ENCODE results near the gene KIF23. TPM values are rescaled to one million over a fixed set of nuclear protein-coding genes. Genes with fewer than 3 reads are reported as not detected.

KIF23 gene
- total and polyA plus RNA-seq, 11 donors = 0.23 to 7.7 (median 0.66) TPM; not detected in 1

- no peaks in the 10 kb centered on the region for H3K36me3 ChIP-seq
- ATAC-seq = no peak
- H3K4me1 ChIP-seq = peaks cover 0 to 15% (median 2%) of the 10 kb centered on the region in 12 donors
- no peaks in the 10 kb centered on the region for H3K9me3 ChIP-seq
- TF ChIP-seq POLR2A (IDR thresholded peaks at IDR 0.05) (no peak), CTCF (IDR thresholded peaks at IDR 0.05) (no peak)
- H3K27ac ChIP-seq = no peak overlapping the region
- intact Hi-C loops (cut with DNase I) = loop anchor here in 3 of 10 donors (5.0 kb wide), 2 partner anchors 40 to 355 kb away; partner anchors contain the start of gene RPLP1 (in 2 of the 3)
- DNase-seq = no peak
- H3K4me3 ChIP-seq = no peak overlapping the region
- no peaks in the 10 kb centered on the region for H3K27me3 ChIP-seq
Observed at GRCh38 chr15:69412274-69412673, 1.9 kb upstream of the KIF23 start.

- H3K27ac ChIP-seq = no peak overlapping the region
- ATAC-seq = no peak
- intact Hi-C loops (cut with DNase I) = loop anchor here in 3 of 10 donors (5.0 kb wide), 2 partner anchors 40 to 355 kb away; partner anchors contain the start of gene RPLP1 (in 2 of the 3)
- no peak for DNase-seq
- H3K27me3 ChIP-seq = no peaks in the 10 kb centered on the region
- peaks cover 0 to 15% (median 2%) of the 10 kb centered on the region in 12 donors for H3K4me1 ChIP-seq
- H3K9me3 ChIP-seq = no peaks in the 10 kb centered on the region
- H3K36me3 ChIP-seq = no peaks in the 10 kb centered on the region
- H3K4me3 ChIP-seq = no peak overlapping the region
- 81 to 84% (median 83%) methylated on average over 1 of the region's 1 CpG for WGBS, 4 donors
- TF ChIP-seq POLR2A (IDR thresholded peaks at IDR 0.05) (no peak), CTCF (IDR thresholded peaks at IDR 0.05) (no peak)
Observed at GRCh38 chr15:69412701-69413100, 1.4 kb upstream of the KIF23 start.

- intact Hi-C loops (cut with DNase I) = loop anchor here in 3 of 10 donors (5.0 kb wide), 2 partner anchors 38 to 357 kb away; partner anchors contain the start of gene RPLP1 (in 2 of the 3)
- no peaks in the 10 kb centered on the region for H3K9me3 ChIP-seq
- H3K27ac ChIP-seq = peak overlapping the region in 6 of 12 donors; percentile 13 to 51 (median 34)
- DNase-seq = peak in 2 of 5 donors; percentile 14 to 32
- H3K4me1 ChIP-seq = peaks cover 0 to 15% (median 2%) of the 10 kb centered on the region in 12 donors
- no peaks in the 10 kb centered on the region for H3K36me3 ChIP-seq
- peak; percentile 32 to 64 (median 40) for ATAC-seq
- H3K27me3 ChIP-seq = no peaks in the 10 kb centered on the region
- WGBS, 4 donors = 0 to 2% (median 0%) methylated on average over 8 to 29 of the region's 29 CpGs
- TF ChIP-seq CTCF (IDR thresholded peaks at IDR 0.05) (no peak), POLR2A (IDR thresholded peaks at IDR 0.05) (no peak)
- H3K4me3 ChIP-seq = peak overlapping the region; percentile 55 to 91 (median 79)
Observed at GRCh38 chr15:69414701-69415167, 585 bp downstream of the KIF23 start.

DNA sequence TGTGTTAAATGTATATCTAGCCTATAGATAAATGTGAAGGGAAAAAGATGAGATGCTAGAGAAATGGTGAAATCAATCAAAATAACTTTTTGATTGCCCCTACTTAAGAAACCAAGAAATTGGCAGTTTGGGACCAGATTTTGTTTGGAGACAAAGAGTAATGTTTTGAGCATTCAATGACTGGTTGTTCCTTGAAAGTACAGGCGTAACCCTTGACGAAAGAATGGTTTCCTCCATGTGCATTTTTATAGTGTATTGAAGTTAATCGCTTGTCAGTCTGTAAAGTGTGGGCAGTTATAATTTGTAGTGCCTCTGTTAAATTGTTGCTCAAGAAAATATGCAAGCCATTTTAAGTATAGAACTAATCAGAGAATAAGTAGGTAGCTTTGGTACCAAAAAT lies 1.2 kb downstream of the KIF23 start:
- Histone ChIP-seq H3K4me1 (peaks cover 0 to 15% (median 2%) of the 10 kb centered on the region in 12 donors), H3K36me3 (no peaks in the 10 kb centered on the region), H3K27me3 (no peaks in the 10 kb centered on the region), H3K27ac (no peak overlapping the region), H3K9me3 (no peaks in the 10 kb centered on the region), H3K4me3 (peak overlapping the region in 3 of 12 donors; percentile 79 to 84 (median 80))
- DNase-seq (no peak), ATAC-seq (no peak)
- 69 to 82% (median 76%) methylated on average over 3 of the region's 3 CpGs for WGBS, 4 donors
- intact Hi-C loops (cut with DNase I) = no loop called here
- no peak for TF ChIP-seq CTCF (IDR thresholded peaks at IDR 0.05)
- TF ChIP-seq POLR2A (IDR thresholded peaks at IDR 0.05) = no peak

Measured in heart left ventricle (tissue), 16 donors.